Measurements from ENCODE around the gene ZNF566. TPM values are rescaled to one million over a fixed set of nuclear protein-coding genes. Genes with fewer than 3 reads are reported as not detected.

The ZNF566 gene
- total RNA-seq, 1 donor from 2014 or later = 29.5 TPM

DNA sequence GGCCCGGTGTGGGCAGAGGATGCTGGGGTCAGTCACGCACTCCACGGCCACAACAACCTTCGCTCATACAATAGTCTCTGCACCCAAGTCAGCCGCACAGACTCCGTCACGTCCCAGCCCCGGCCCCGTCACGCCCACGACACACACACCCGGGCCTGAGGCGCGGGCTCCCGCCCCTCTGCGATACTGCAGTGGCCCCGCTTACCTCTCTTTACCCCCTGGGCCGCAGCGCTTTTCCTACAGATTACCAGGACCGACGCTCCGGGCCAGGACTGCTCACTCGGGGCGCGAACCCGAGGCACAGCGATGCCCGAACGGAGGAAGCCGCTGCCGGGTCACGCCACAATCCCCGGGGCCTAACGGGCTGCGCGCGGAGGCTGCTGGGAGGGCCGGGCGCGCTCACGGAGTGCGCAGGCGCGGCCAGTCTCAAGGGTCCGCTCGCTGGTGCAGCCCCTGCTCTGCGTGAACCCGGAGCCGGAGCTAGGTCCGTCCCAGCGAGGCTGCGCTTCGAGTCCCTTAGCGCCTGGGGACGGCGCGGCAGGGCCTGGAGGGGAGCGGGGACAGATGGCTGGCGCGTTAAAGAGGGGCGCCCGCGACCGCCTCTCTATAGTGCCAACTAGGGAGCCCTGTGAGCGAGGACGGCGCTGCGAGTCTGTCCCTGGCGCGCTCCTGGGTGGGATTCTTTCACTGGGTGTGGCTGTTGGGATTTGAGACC lies 70.9 kb downstream of the ZNF566 start, which contains the start of gene ZFP82:
ZFP82 (minus strand) TSS at position 358 of the 715 bp plus-strand sequence. CDS start 8,855 bp downstream, outside the sequence.
- peak within 1 kb of the TSS; percentile 39 for H3K9ac ChIP-seq
- peak within 1 kb of the TSS; percentile 90 for H3K27ac Mint-ChIP-seq
- peaks cover 9% of the 10 kb centered on the region for H3K36me3 ChIP-seq
- H3K4me2 ChIP-seq = peak within 1 kb of the TSS; percentile 83
- H3K9me3 ChIP-seq (ENCODE audit: low read depth) = no peaks in the 10 kb centered on the region
- peaks cover 34% of the 10 kb centered on the region for H3K27me3 ChIP-seq
- peaks cover 5% of the 10 kb centered on the region for H3K27me3 Mint-ChIP-seq (ENCODE audit: insufficient read depth, low read depth)
- peak within 1 kb of the TSS; percentile 24 for H3K27ac ChIP-seq
- no peak for TF ChIP-seq CTCF (IDR thresholded peaks at IDR 0.05)
- no peak for TF ChIP-seq EZH2 (IDR thresholded peaks at IDR 0.05)
- no peak for TF ChIP-seq EZH2phosphoT487 (IDR thresholded peaks at IDR 0.05)
- H3F3A ChIP-seq (ENCODE audit: low read depth) = no peaks in the 10 kb centered on the region
- H3K9me3 Mint-ChIP-seq = peaks cover 58% of the 10 kb centered on the region
- H2AFZ ChIP-seq (replicated peaks) = peak within 1 kb of the TSS; percentile 48
- peaks cover 48% of the 10 kb centered on the region for H3K79me2 ChIP-seq (ENCODE audit: low read depth)
- peaks cover 7% of the 10 kb centered on the region for H3K4me1 ChIP-seq
- H3K4me3 Mint-ChIP-seq = peak within 1 kb of the TSS; percentile 90
- peak; percentile 95 for DNase-seq (ENCODE audit: low spot score)
- no peaks in the 10 kb centered on the region for H4K20me1 ChIP-seq (ENCODE audit: low read depth)
- peak within 1 kb of the TSS; percentile 59 for H3K4me3 ChIP-seq
- H3K36me3 Mint-ChIP-seq = peaks cover 28% of the 10 kb centered on the region
- H3K4me1 Mint-ChIP-seq = peaks cover 5% of the 10 kb centered on the region

DNA sequence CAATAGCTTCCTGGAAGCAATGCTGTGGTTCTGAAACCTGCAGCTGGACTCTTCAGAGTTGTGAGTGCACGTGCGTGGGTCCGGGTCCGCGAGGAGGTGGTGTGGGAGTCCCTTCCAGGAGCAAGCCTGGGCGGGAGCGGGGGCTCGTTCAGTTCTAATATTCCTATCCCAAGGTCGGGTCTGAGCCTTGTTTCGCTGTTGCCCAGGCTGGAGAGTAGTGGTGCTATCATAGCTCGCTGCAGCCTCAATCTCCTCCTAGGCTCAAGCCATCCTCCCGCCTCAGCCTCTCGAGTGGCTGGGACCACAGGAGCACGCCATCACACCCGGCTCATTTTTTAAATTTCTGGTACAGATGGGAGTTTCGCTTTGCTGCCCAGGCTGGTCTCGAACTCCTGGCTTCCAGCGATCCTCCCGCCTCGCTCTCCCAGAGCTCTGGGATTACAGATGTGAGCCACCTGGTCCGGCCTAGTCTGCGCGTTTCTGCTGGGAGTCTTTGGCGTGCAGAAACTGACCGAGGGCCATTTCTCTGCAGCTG lies 71.5 kb downstream of the ZNF566 start:
- H4K20me1 ChIP-seq (ENCODE audit: low read depth) = no peaks in the 10 kb centered on the region
- no peaks in the 10 kb centered on the region for H3F3A ChIP-seq (ENCODE audit: low read depth)
- peaks cover 54% of the 10 kb centered on the region for H3K79me2 ChIP-seq (ENCODE audit: low read depth)
- peaks cover 12% of the 10 kb centered on the region for H3K36me3 ChIP-seq
- peak overlapping the region; percentile 79 for H3K27ac Mint-ChIP-seq
- peak overlapping the region; percentile 48 for H2AFZ ChIP-seq (replicated peaks)
- H3K27me3 ChIP-seq = peaks cover 34% of the 10 kb centered on the region
- DNase-seq (ENCODE audit: low spot score) = peak; percentile 63
- H3K27me3 Mint-ChIP-seq (ENCODE audit: insufficient read depth, low read depth) = peaks cover 5% of the 10 kb centered on the region
- H3K4me3 ChIP-seq = peak overlapping the region; percentile 59
- H3K4me1 Mint-ChIP-seq = peaks cover 5% of the 10 kb centered on the region
- no peaks in the 10 kb centered on the region for H3K9me3 ChIP-seq (ENCODE audit: low read depth)
- peak overlapping the region; percentile 83 for H3K4me2 ChIP-seq
- H3K4me3 Mint-ChIP-seq = peak overlapping the region; percentile 90
- H3K4me1 ChIP-seq = peaks cover 7% of the 10 kb centered on the region
- TF ChIP-seq EZH2 (IDR thresholded peaks at IDR 0.05) = no peak
- no peak for TF ChIP-seq EZH2phosphoT487 (IDR thresholded peaks at IDR 0.05)
- TF ChIP-seq CTCF (IDR thresholded peaks at IDR 0.05) = no peak
- no peak overlapping the region for H3K27ac ChIP-seq
- H3K9me3 Mint-ChIP-seq = peaks cover 64% of the 10 kb centered on the region
- peak overlapping the region; percentile 39 for H3K9ac ChIP-seq
- peaks cover 33% of the 10 kb centered on the region for H3K36me3 Mint-ChIP-seq

GRCh38 chr19:36409841-36410240 lies 79.5 kb downstream of the ZNF566 start:
- H3K9ac ChIP-seq = no peak overlapping the region
- H3K79me2 ChIP-seq (ENCODE audit: low read depth) = peaks cover 65% of the 10 kb centered on the region
- H2AFZ ChIP-seq (replicated peaks) = no peak overlapping the region
- H3F3A ChIP-seq (ENCODE audit: low read depth) = no peaks in the 10 kb centered on the region
- H3K27me3 Mint-ChIP-seq (ENCODE audit: insufficient read depth, low read depth) = no peaks in the 10 kb centered on the region
- peaks cover 37% of the 10 kb centered on the region for H3K36me3 ChIP-seq
- H3K4me3 Mint-ChIP-seq = no peak overlapping the region
- no peaks in the 10 kb centered on the region for H3K9me3 ChIP-seq (ENCODE audit: low read depth)
- H3K4me2 ChIP-seq = no peak overlapping the region
- no peak overlapping the region for H3K27ac ChIP-seq
- H3K36me3 Mint-ChIP-seq = peaks cover 68% of the 10 kb centered on the region
- H3K27me3 ChIP-seq = no peaks in the 10 kb centered on the region
- TF ChIP-seq CTCF (IDR thresholded peaks at IDR 0.05) (no peak), EZH2 (IDR thresholded peaks at IDR 0.05) (no peak), EZH2phosphoT487 (IDR thresholded peaks at IDR 0.05) (no peak)
- no peak for DNase-seq (ENCODE audit: low spot score)
- no peaks in the 10 kb centered on the region for H4K20me1 ChIP-seq (ENCODE audit: low read depth)
- H3K27ac Mint-ChIP-seq = no peak overlapping the region
- H3K4me1 Mint-ChIP-seq = no peaks in the 10 kb centered on the region
- H3K9me3 Mint-ChIP-seq = peaks cover 70% of the 10 kb centered on the region
- H3K4me3 ChIP-seq = no peak overlapping the region
- no peaks in the 10 kb centered on the region for H3K4me1 ChIP-seq

Data from neural progenitor cell (in vitro differentiated cells).